GM18520 (cell line): ENCODE measurements around the gene C1QTNF7.

Experiments
- ATAC-seq: cut with Tn5 transposase; IDR thresholded peaks from one replicate; pipeline ENCODE4 v1.9.1; 2021; ENCODE audit not compliant: unreplicated experiment

The C1QTNF7 gene

DNA sequence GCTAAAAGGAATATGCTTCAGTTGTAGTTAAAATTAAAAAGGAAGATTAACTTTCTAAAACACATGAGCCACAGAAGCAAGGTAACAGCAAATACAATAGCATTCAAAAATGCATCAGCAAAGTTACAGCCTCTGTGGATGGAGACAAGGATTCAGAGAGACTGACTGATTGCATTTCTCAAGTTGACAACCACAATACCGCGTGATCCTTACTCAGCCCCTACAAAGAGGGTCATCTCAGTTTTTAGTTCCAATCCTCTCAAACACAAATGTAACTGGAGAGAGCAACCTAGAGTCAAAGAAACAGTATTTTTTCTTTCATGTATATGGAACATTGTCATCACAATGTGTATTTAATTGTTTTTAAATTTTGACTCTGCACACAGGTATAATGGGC, 14.2 kb upstream of the C1QTNF7 start:
- ATAC-seq = no peak

DNA sequence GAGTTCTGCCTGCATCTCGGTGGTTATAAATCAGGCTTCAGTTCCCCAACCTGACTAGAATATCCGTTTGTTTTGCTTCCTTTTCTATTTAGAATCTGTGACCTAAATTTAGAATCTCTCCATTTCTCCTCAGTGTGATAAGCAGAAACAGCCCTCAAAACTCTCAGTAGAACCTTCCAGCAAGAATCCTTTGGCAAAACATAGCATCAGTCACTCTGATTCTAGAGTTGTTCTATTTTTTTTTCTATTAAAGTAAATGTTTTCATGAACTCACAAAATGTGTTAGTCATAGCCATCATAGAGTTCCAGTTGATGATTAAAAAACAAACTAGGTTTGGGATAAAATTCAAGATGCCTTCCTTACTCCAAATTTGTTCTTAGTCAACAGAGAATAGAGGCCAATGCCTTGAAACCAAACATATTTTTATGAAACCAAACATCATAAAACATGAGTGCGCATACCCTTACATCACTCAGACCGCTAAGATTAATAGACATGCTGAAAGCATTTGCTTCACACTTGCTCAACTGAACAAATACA, 13.2 kb upstream of the C1QTNF7 start:
- no peak for ATAC-seq

DNA sequence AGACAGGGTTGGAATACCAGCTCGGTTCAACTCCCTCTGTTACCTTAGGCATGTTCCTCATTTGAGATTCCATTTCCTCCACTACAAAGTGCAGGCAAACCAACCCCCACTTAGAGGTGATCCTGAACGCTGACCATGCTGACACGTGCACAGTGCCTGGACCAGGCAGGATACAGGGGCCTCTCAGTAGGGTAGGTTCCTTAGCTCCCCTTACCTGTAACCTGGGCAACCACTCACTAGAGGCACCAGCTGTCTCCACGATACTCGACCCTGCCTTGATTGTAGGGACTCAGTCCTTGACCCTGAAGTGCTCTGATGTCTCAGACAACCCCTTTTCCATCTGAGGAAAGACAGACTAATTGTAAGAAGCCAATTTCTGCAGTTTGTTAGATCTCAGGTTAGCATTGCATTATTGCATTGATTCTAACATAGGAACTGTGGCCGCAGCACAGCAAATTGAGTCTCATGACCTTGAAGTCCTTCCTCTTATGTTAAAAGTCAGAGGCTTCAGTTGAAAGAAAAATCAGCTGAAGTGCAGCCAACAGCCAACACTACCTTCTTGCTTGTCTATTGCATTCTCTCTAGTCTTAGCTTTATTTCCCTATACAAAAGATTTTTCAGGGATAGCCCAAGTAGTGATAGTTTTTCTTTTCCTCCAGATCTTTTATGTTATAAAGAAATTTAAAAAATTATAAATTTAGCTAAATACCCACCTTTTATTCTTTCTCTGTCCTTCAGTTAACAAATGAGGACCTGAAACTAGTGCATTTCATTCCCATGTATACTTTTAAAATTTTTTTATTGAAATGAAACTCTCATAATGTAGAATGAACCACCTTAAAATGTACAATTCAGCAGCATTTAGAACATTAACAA, 11.2 kb upstream of the C1QTNF7 start:
- ATAC-seq = no peak

DNA sequence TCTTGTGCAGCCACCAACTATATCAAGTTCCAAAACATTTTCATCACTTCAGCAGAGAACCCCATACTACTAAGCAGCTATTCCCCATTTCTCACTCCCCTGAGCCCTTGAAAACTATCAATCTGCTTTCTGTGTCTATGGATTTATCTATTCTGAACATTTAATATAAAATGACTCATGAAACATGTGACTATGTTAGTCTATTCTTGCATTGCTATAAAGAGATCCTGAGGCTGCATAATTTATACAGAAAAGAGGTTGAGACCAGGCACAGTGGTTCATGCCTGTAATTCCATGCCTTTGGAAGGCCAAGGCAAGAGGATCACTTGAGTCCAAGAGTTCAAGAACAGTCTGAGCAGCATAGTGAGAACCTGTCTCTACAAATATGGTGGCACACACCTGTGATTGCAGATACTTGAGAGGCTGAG, 10.6 kb upstream of the C1QTNF7 start:
- ATAC-seq = no peak

DNA sequence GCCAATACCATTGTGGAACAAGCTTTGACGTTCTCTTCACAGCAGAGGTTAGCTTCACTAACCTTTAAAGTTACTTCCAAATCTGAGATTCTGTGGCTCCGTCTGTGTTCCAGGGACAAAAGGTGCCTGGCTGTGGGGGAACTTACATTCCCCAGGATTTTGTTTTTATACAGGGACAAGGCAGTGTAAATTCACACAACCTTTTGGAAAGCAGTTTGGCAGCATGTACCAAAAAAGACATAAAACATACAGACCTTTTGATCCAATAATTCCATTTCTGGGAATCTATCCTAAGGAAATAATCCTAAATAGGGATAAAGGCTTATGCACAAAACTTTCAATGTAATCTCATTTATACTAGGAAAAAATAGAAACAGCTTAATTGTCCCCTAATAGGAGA, 8.9 kb upstream of the C1QTNF7 start:
- no peak for ATAC-seq

DNA sequence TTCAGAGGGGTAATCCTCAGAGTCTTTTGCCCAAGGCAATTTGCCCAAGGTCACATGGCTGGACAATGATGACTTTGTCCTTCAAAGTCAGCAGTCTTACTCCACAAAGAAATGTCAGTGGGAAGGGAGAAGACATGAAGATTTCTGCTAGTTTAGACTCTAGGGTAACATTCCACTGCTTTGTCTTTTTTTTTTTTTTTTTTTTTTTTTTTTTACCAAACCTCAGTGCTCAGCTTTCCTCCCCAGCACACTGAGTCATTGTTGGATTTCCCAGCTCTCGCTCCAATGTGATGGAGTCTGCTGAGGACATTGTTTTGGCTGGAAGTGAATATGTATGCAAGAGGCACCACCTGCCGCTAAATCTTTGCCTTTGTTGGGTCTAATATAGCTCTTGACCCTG, 7.2 kb upstream of the C1QTNF7 start:
- no peak for ATAC-seq

DNA sequence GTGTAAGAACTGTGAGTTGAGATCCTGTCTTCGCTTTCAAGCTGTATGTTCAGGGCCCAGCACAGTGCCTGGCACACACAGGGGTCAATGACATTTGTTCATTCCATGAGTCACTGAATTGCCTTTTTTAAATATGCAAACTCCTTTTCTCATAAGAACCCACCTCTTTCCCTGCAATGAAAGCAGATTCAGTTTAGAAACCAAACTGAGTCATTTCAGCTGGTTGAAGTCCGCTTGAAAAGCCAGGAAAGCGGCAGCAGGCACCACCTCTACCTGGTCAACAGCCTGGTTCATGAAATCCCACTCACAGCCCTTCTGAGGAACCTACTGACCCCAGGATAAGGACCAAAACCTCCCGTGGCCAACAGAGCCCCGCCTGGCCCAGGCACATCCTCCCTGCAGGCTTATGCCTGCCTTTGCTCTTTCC, 4.5 kb upstream of the C1QTNF7 start:
- no peak for ATAC-seq

DNA sequence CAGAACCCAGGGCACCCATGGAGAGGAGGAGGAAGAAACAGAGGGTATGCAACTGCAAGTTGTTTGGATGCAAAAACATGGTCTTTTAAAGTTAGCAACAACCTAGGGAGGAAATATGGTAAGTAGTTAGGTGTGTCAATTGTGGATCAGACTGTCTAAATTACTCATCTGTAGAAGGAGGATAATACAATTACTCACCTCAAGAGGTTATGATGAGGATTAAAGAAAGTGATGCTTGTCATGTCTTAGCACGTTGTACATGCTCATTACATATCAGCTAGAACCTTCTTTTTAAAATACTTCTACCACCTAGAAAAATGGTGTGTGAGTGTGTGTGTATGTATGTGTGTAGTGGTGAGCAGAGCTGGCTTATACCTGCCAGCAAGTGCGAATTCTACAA, 2.3 kb upstream of the C1QTNF7 start:
- no peak for ATAC-seq

DNA sequence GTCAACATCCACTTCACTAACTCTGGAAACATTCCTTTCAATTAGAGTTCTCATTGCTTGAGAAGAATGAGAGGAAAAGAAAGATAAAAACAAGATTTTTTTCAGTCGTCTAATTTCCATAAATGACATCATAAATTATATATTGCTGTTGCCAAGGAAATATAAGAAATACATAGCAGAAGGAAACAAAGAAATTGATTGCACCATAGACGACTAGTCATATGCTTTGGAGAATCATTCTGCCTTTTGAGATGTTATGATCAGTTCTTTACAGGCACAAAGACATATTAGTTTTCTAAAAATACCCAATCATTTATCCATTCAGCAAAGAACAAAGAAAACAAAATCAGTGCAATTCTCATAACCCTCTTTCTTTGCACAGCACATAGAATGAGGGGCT, 672 bp upstream of the C1QTNF7 start:
- ATAC-seq = no peak

DNA sequence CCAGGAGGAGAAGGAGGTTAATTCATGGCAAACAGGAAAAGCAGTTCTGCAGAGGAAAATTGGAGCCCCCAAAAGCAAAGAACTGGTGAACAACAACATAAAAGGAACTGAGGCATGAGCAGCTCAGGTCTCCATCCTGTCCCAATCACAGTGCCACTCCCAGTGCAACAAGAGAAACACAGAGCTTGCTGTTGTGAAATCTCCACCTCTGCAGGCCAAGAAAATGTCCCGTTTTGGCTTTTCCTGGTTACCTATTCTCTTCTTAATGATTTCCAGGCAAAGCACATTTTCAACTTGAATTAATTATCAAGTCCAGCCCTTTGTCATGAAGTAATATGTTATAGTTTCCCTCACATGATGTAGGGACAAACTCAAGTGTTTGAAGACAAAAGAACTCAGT, 778 bp downstream of the C1QTNF7 start:
- ATAC-seq = no peak

DNA sequence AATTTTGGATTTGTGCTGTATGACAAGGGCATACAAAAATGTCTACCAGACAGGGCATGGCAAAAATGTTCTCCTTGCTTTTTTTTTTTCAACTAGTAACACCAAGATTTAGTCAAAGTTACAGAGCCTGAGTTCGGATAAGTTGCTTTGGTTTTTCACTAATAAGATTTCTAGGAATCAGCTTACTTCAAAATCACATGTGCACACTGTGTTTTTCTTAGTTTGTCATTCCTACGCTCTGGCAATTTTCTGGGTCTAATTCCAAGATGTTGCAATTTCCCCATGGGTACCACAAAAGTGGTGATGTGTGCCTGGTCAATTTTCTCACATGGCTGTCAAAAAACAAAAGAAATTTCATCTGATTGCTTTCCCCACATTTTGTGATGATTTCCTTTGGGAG, 6.3 kb downstream of the C1QTNF7 start:
- ATAC-seq = no peak

DNA sequence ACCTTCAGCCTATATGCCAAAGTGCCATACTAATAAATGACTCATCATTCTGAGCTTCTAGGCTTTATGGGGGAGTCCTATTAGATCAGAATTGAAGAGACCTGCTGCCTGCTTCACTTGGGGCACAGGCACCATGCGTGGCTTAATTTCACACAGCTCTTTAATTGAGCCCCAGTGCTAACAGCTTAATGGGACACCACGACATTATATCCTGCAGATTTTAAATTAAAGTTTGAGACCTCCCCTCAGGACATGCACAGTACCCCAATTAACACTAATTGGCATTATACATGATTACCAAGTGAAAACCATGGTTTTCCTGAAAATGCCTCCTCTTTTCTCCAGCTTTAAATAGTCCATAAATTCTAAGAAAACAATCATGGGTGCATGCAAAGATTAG, 6.8 kb downstream of the C1QTNF7 start:
- ATAC-seq = no peak

DNA sequence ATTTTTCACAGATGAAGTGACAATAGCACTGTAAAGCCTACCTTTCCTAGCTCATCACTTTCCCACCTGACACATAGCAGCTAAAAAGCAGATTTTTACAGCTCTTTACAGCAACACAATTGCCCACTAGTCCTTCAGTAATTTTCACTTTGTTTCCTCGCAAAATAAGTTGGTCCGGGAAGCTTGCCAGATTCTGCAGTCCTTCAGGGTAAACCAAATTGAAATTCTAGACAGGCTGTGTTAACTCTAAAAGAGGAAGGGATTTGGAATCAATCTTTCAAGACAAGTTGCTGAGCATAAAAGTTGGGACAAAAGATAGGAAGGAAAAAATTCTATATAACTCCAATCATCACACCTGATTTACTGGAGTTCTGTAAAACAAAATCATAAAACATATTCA, 8.7 kb downstream of the C1QTNF7 start:
- no peak for ATAC-seq

DNA sequence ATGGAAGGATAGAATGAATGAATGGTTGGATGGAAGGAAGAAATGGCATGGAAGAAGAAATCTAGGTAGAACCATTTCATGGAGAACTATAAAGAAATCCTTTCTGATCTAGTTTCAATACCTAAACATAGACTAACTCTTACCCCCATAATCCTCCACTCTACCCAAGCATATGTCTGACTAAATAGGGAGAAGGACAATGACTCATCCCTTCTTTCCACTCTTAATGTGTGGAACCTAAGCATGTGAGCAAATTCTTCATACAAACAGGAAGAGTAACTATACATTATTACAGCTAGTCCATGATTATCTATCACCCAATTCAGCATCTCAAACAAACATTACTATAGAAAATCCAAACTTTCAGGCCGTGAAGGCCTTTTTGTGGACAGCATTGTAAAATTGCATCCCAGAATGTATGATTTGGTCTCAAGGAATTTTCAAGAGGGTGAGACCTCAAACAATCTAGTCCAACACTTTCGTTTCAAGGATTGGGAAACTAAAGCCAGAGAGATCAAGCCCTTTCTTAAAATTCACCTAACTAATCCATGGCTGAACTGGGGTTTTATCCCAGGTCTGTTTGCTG, 11.2 kb downstream of the C1QTNF7 start:
- no peak for ATAC-seq

DNA sequence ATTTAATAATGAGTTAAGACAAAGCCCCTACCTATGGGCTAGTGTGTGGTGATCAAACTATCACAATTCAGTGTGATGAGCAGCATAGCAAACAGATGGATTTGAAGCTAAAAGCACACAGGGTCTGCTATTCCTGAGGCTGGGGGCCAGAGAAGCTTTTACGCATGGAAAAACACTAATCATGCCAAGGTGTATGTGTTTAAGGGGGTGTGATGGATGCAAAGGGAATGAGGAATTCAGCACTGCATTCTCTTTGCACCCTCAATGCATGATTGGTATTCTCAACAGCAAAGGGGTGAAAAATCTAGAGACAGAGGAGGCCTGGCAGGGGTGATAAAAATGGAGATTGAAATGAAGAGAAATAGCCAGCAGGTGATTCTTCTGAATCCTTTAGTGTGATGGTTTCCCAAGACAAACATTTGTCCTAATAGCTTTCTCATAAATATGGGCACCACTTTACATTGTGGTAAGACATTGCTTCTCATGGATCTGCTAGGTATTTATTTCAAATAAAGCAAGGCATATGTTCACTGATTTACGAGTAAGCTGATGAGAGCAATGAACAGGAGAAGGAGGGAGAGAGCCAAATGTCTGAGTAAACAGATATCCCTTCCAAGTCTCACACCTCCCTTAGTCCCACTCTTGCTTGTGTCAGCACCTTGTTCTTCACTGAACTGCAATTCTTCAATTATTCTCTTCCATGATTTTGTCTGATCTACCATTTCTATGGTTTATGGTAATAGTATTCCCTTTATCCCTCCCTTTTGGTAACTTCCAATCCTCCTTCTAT, 15.7 kb downstream of the C1QTNF7 start:
- no peak for ATAC-seq

DNA sequence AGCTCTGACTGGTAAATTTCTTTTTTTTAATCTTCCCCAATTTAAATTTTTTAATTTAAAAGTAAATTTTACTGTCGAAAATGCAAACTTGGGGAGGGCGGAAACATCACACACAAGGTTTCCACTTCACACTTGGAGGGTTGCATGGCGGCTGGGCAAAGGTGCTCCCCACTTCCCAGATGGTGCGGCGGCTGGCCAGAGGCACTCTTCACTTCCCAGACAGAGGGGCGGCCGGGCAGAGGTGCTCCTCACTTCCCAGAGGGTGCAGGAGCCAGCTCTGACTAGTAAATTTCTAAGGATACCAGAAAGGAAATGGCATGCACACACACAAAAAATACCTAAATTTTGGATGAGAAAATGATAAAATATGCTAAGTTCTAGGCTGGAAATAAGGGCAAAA, 16.4 kb downstream of the C1QTNF7 start:
- no peak for ATAC-seq

DNA sequence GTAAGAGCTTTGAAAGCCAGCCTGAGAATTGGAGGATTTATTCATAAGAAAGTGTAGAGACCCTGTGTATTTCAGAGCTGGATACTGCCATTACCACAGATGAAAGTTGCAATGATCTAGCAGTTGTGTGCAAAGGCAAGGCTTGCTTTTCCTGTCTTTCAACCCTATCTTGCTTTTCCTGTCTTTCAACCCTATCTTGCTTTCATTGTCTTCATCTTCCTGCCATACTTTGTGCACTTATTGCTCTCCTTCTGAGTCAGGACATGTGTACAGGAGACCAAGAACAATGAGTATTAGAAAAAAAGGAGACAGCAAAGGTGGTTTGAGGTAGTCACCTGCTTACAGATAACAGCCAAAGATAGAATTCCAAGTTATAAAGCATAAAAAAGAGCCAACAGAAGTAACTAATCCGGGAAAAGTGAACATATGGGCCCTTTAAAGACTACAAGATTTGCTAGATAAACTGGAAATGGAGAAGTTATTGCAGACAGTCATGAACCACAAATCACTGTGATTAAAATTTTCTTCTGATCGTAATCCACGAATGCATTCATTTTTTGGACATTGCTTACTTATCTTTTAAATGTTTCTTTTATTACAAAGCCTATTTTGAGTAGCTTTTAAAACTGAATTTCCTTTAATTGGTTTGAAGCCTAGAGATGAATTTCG, 17.2 kb downstream of the C1QTNF7 start:
- no peak for ATAC-seq

DNA sequence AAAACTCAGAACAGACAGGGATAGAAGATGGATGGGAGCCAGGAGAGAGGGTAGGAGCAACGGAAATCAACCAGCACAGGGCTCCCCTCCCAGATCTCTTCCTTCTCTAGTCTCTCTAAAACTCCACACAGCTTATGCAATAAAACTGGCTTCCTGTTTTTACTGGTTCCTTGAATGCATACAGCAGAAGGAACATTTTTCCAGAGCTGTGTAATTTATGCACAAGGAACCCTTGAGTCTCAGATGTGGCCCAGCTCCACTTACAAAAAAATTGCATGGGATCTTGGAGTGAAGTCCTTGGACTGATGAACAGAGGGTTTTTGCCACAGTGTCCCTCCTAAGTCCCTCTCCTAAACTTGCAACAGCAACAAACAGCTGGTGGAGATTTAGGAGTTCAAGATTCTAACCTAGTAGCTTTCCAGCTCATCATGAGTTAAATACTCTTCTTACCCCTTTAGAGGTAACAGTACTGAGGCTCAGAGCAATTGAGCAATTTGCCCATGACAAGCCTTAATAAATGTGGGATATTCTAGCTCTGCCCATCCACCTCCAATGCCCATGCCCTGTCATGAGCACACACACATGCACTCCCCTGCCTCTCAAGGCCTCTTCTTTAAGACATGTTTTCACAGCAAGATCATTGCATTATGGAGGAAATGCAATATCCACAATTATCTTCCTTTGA, 23.5 kb downstream of the C1QTNF7 start:
- no peak for ATAC-seq

DNA sequence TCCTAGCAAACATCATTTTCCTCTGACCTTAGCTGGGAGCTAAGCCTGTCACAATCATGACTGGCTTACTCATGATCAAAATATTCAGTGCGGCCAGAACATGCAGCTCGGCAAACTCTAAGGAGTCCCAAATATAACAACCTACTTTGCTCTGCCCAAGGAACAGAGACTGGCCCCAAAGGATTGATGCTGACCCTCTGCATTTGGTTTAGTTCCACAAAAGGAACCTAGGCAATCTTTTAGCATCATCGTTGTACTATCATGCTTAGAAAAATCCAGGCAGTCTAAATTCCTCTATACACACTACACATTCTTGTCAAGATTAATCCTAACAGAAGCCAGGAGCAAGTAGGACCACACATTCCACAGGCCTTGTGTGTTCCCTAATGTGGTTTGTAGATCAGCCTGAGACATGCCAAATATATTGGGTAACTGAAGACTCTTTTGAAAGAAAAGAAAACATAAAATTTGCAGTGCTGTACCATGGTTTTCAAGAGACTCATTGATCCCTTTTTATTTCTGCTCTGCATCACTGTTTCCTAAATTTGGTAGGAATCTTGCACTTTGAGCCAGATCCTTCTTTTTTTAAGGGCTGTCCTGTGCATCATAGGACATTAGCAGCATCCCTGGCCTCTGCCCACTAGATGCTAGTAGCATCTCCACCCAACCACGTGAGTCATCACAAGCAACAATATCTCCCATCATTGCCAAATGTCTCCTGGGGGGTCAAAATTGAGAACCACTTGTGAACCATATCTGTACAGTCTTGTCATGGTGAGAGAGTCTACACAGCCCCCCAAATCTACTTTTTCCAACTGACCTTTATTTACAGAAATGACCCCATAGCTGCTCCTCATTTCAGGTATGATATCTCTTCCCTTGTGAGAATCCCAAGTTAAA, 24.3 kb downstream of the C1QTNF7 start:
- no peak for ATAC-seq

DNA sequence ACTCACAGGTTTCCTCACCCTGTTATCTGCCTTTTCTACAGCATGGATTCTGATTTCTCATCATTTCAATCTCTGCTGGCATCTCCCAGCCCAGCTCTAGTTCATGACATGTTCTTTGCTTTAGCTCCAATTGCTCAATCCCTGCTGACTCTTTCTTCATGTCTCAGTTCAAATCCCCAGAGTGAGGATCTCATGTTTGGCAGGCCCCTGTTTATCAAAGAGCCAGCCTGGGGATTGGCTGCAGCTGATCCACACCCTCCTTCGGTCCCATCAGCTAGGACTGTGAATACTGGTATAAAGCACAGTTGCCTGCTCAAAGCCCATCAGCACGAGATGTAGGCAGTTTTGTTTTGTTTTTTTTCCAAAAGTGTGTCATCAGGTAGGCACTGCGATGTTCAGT, 27.5 kb downstream of the C1QTNF7 start:
- no peak for ATAC-seq
